HG03095 (cell line): ENCODE data around the gene MEIOSIN.

Source experiments
- ATAC-seq: cut with Tn5 transposase; IDR thresholded peaks from one replicate; pipeline ENCODE4 v1.9.1; 2021; ENCODE audit warnings: moderate library complexity; ENCODE audit not compliant: unreplicated experiment

The MEIOSIN gene

GRCh38 chr19:45779231-45780145, 46.2 kb downstream of the MEIOSIN start:
- peak; percentile 62 for ATAC-seq

- no peak for ATAC-seq
Observed at GRCh38 chr19:45780146-45780447, 46.9 kb downstream of the MEIOSIN start.

DNA sequence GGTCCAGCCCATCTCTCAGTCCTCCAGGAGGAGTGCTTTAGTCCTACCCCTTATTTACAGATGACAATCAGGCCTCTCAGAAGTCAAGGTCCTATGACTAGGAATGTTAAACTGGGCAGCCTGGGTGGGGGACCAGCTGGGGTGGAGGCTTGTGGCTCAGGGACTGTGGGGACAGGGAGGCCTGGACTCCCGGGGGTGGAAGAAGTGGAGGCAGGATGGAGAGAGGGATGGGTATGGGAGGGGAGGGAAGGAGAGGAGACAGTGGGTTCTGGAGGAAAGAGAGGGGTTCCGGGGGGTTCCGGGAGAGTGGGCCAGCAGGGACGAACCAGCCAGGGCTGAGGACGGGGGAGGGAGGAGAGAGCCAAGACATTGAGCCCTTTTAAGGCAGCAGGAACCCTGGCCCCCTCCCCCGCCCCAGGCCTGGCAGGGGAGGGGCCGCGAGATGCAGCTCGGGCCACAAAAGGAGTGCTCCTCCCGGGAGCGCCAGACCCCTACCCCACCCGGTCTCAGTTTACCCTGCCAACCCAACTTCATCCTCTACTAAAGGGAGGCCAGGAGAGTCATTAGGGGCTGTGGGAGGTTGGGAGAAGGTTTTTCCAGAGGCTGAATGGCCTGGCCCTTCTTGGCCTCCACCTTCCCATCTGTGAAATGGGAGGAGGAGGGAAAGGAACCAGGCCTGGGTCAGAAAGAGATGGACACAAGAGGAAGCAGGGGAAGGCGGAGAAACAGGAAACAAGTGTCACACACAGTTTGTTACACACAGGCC, 47.4 kb downstream of the MEIOSIN start:
- ATAC-seq, result no peak

- ATAC-seq, result no peak
Observed at GRCh38 chr19:45781214-45782161, 48.2 kb downstream of the MEIOSIN start.

GRCh38 chr19:45782162-45782691, 49.0 kb downstream of the MEIOSIN start, which contains the start of gene DMPK:
DMPK (minus strand) TSS chr19:45782490; CDS start chr19:45782352, 138 bp downstream.
- ATAC-seq, result no peak

DNA sequence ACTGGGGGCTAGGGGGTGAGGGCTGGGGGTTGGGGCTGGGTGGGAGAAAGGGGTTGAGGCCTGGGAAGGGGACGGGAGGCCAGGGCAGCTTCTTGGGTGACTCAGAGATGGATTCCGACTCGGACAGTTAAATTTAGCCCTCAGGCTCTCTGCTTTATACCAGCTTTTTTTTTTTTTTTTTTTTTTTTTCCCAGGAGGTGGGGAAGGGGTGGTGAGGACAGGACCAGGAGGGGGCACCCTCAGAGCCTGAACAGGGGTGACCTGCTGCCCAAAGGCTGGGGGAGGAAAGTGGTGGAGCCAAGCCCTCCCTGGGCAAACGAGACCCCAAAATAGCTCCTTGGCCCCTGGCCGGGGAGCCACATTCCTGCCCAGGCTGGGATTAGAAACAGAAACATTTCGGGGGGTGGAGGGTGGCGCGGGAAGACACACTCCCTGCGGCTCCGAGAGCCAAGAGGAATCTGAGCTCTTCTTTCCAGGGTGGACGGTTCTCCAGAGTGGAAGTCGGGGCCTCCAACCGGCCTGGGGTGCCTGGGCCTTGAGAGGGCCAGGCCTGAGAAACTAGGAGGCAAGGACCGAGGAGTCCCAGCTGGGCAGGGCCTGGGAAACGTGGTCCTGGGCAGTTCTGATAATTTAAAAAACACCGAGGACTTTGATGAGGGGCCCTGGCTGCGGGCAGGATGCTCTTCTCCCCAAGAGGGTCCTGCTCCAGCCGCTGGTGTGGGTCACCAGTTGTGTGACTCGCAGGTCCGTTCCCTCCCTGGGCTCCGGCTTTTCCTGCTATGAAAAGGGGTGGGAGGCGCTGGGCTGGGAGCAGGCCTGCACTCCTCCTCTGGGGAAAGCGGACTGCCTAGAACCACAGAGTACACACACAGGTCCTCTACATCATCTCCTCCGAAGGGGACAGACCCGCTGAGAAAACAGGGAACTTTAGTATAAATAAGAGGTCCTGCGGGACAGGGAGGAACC, 49.9 kb downstream of the MEIOSIN start:
- ATAC-seq, result no peak

- ATAC-seq, result no peak
Observed at GRCh38 chr19:45784096-45784495, 50.9 kb downstream of the MEIOSIN start.

GRCh38 chr19:45785097-45785496, 51.9 kb downstream of the MEIOSIN start:
- no peak for ATAC-seq

- no peak for ATAC-seq
Observed at GRCh38 chr19:45785781-45786532, 52.7 kb downstream of the MEIOSIN start.

DNA sequence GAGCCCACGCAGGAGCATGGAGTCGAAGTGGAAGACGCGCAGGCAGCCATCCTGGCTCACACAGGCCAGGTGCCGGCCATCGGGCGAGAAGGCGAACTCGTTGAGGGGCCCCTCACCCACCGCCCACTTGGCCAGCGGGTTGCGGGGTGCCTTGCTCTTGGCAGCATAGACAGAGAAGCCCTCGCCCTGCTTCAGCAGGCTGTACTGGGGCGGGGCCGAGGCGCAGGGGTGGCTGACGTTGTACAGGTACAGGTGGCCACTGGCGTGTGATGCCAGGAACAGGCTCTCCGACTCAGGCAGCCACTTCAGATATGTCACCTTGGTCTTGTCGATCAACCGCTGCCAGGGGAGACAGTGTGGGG, 53.3 kb downstream of the MEIOSIN start:
- ATAC-seq, result no peak

DNA sequence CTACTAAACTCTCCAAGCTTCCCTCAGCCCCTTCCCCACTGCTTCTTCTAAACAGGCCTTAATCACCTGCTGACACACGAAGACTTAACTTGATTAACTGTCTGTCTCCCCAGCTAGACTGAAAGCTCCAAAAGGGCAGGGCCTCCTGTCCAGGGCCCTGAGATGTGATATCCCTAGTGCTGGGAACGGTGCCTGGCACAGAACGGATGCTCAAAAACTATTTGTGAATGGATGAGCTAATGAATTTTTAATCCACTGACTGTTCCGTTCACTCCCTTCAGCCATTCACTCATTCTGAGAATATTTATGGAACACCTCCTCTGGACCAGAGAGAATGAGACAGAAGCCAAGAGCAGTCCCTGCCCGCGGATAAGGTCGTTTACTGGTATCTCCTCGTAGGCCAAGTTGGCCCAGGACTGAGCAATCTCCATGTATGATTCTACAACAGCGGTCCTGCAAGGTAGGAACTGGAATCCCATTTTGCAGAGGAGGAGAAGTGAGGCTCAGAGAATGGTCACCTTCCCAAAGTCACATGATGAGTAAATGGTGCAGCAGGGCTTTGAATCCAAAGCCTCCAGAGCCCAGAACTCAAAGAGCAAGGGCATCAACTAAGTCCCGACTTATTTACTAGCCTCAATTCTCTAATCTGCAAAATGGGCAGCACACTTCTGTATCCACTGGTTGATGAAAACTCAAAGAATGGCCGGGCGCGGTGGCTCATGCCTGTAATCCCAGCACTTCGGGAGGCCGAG, 56.0 kb downstream of the MEIOSIN start:
- no peak for ATAC-seq

- ATAC-seq, result no peak
Observed at GRCh38 chr19:45790942-45791341, 57.7 kb downstream of the MEIOSIN start.

DNA sequence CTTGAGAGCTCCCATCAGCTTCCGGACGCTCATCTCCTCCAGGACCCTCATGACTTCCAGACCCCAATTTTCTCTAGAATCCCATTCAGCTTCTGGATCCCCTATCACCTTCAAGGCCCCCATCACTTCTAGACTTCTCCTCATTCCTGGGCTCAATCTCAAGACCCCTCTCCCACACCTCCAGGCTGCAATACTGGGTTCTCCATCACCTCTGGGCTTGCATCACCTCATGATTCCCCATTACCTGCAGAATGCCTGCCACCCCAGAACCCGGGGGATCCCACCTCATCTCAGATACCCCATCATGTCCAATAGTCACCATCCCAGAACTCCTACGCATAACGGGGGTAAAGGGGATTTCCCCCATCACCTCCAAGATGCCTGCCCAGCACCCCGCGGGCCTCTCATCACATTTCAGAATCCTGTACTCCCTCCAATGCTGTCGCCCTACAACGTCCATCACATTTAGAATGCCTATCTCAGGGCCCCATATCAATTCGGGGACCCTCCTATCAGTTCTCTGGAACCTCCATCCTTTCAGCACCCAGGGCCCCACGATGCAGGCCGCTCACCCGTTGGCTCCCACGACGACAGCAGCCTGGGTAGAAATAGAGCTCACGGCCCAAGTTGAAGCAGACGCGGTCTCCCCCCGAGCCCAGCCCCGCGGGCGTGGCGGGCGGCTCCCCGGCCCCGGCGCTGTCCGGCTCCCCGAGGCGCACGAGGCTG, 58.7 kb downstream of the MEIOSIN start:
- ATAC-seq, result peak; percentile 19

DNA sequence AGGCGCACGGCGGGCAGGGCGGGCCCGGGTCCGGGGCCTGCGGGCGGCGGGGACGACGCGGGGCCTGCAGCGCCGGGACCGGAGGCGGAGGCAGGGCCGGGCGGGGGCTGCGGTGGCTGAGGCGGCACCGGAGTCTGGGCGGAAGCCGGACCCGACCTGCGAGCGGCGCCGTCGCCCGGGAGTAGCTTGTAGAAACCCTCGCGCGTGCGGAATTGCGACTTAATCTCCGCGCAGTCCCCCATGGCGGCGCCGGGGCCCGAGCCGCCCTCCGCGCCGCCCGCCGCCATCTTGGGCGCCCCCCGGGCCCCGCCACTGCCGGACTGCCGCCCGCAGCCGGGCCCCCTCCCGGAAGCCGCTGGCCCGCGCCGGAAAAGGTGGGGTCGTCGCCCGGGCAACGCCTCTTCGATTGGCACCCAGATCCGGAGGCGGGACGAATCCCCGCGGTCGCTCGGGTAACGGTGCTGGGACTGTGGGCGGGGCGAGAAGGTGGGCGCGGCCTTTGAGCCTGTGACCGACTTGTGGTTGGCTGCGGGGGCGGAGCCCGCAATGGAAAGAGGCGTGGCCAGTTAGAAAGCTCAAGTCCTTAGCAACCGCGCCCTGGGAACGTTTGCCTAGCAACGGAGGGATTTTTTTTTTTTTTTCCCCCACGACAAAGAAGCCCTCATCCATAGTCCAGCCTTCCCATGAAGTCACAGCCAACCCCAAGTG, 59.4 kb downstream of the MEIOSIN start, which contains the start of gene DMWD:
DMWD (minus strand) TSS at position 376 of the 708 bp plus-strand sequence; CDS start at position 287, 89 bp downstream.
- ATAC-seq, result peak; percentile 77

DNA sequence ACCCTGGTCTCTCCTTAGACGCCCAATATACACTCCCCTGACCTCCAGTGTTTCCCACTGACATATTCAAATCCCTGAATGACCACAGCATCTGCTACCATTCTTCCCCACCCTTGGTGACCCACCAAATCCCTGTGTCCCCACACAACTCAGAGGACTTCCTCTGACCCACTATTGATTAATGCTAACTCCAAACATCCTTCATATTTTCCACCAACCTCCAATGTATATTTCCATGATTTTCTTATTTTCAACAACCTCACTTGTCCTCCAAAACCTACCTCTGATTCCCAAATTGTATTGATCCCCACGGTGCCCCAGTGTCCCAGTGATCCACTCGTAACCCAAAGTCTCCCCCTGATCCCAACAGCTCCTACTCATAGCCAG, 59.9 kb downstream of the MEIOSIN start:
- no peak for ATAC-seq

GRCh38 chr19:45793876-45794275, 60.6 kb downstream of the MEIOSIN start:
- ATAC-seq, result no peak

GRCh38 chr19:45794627-45795026, 61.4 kb downstream of the MEIOSIN start:
- ATAC-seq, result no peak
